Panc1 (cell line): Measurements from ENCODE around the gene ALPL. TPM values are rescaled to one million over a fixed set of nuclear protein-coding genes. Genes with fewer than 3 reads are reported as not detected.

Source experiments
- ATAC-seq: fragments of 200-7000 bp; cut with Tn5 transposase; 2 replicates; pipeline ENCODE4 v1.9.1; 2020; ENCODE audit warnings: mild to moderate bottlenecking, moderate library complexity
- BruUV-seq: library from RNA; stranded (reverse); fragments of 400-500 nt; replicated peaks from 2 replicates; lab custom pipeline; 2021; lab: Mats Ljungman, UMichigan
- CTCF ChIA-PET: fragments of 300-600 bp; sonication (Branson Sonifier 250); formaldehyde crosslinking; loops from one replicate; lab custom pipeline; 2022; ENCODE audit warnings: antibody characterized with exemption; lab: Charles Lee
- POLR2A ChIA-PET: fragments of 300-600 bp; sonication (Branson Sonifier 250); formaldehyde crosslinking; loops from one replicate; lab custom pipeline; 2022; ENCODE audit warnings: antibody characterized with exemption; lab: Charles Lee
- DNase-seq: peaks from one replicate; pipeline ENCODE4 v3.0.0-alpha.2; 2010; ENCODE audit warnings: low read depth, low spot score
- H3K27ac ChIP-seq: 2 replicates; pipeline ENCODE4 v1.5.1; 2011; ENCODE audit warnings: mild to moderate bottlenecking, low read length, inconsistent platforms
- H3K27me3 ChIP-seq: fragments of 200-500 bp; sonication (Bioruptor generic); 2 replicates; pipeline ENCODE4 v1.6.0; 2014; ENCODE audit warnings: low read length, inconsistent platforms; ENCODE audit not compliant: control insufficient read depth, insufficient read depth
- H3K36me3 ChIP-seq: fragments of 200-500 bp; sonication (Bioruptor generic); 2 replicates; pipeline ENCODE4 v1.5.1; 2014; ENCODE audit warnings: inconsistent platforms, mild to moderate bottlenecking, low read length, moderate library complexity; ENCODE audit not compliant: control insufficient read depth, insufficient read depth
- H3K4me1 ChIP-seq: 2 replicates; pipeline ENCODE4 v1.5.1; 2011; ENCODE audit warnings: inconsistent platforms, mild to moderate bottlenecking, low read length, moderate library complexity; ENCODE audit not compliant: control insufficient read depth, insufficient read depth
- H3K4me3 ChIP-seq, 2 experiments: 2 replicates each; pipeline ENCODE4 v1.5.1; 2011 to 2012; ENCODE audit warnings: low read depth in 2 of 2, low read length in 2 of 2, mild to moderate bottlenecking in 2 of 2, inconsistent platforms in 1 of 2, moderate library complexity in 1 of 2
- H3K9me3 ChIP-seq: fragments of 200-500 bp; sonication (Bioruptor generic); 2 replicates; pipeline ENCODE4 v1.5.1; 2014; ENCODE audit warnings: low read depth, mild to moderate bottlenecking, inconsistent platforms, low read length, moderate library complexity; ENCODE audit not compliant: control insufficient read depth, insufficient read depth
- CTCF ChIP-seq: fragments of 450-650 bp; IDR thresholded peaks from 2 replicates; pipeline ENCODE4 v1.5.1; 2017; ENCODE audit warnings: mild to moderate bottlenecking
- POLR2AphosphoS5 ChIP-seq: IDR thresholded peaks from 2 replicates; pipeline ENCODE4 v1.6.1; 2012; ENCODE audit warnings: mild to moderate bottlenecking, low read depth, low read length, moderate library complexity
- REST ChIP-seq, 2 experiments: IDR thresholded peaks; 2 replicates each; pipeline ENCODE4 v1.6.1; 2011 to 2012; ENCODE audit warnings: low read depth in 2 of 2, control low read depth in 1 of 2, low read length in 1 of 2, mild to moderate bottlenecking in 1 of 2, moderate library complexity in 1 of 2; ENCODE audit not compliant: insufficient read depth in 1 of 2
- SIN3A ChIP-seq: IDR thresholded peaks from 2 replicates; pipeline ENCODE4 v1.6.1; 2012; ENCODE audit warnings: low read depth, mild to moderate bottlenecking, low read length, moderate library complexity, borderline replicate concordance; ENCODE audit not compliant: insufficient read depth
- TCF7L2 ChIP-seq: IDR thresholded peaks from 2 replicates; pipeline ENCODE4 v1.6.1; 2011; ENCODE audit warnings: mild to moderate bottlenecking, low read depth, low read length, inconsistent platforms
- in situ Hi-C: cut with HindIII; loops from 2 replicates; pipeline ENCODE4 v1.10.0; 2016; ENCODE audit warnings: low sequenced_read_pairs, low pct_unique_long_range_greater_than_20kb
- intact Hi-C: fragments of 100-400 bp; cut with micrococcal nuclease; formaldehyde crosslinking; loops from one replicate; pipeline ENCODE4 v1.10.0; 2022; ENCODE audit not compliant: unreplicated experiment
- total RNA-seq: library from RNA; stranded (reverse); gene quantifications from one replicate; pipeline ENCODE4 v1.2.1, GENCODE V29; 2021; ENCODE audit not compliant: unreplicated experiment

The ALPL gene
- total RNA-seq, 1 experiment from 2014 or later: 0.82 TPM

- Histone ChIP-seq H3K27ac (no peak overlapping the region), H3K4me1 (no peaks in the 10 kb centered on the region), H3K4me3 (no peak overlapping the region), H3K36me3 (no peaks in the 10 kb centered on the region), H3K9me3 (no peaks in the 10 kb centered on the region), H3K27me3 (no peaks in the 10 kb centered on the region)
- ChIA-PET CTCF (no interaction called here), POLR2A (no interaction called here)
- intact Hi-C loops (loop anchor here (10.0 kb wide), 1 partner anchor 56 kb away; no protein-coding TSS in a partner anchor), in situ Hi-C loops (no loop called here)
- DNase-seq: no peak
- ATAC-seq: no peak
- no TSS peak for BruUV-seq
- TF ChIP-seq CTCF (no peak), REST (IDR thresholded peaks at IDR 0.05; ENCODE audit: insufficient read depth in 1 of 2, low read depth in 2 of 2, low read length in 1 of 2) (no peak), TCF7L2 (no peak), SIN3A (no peak), POLR2AphosphoS5 (no peak)
Observed at GRCh38 chr1:21598417-21598816, 89.2 kb downstream of the ALPL start.

GRCh38 chr1:21598904-21599303 lies 89.7 kb downstream of the ALPL start:
- Histone ChIP-seq H3K27ac (no peak overlapping the region), H3K4me3 (no peak overlapping the region), H3K9me3 (no peaks in the 10 kb centered on the region), H3K36me3 (no peaks in the 10 kb centered on the region), H3K27me3 (no peaks in the 10 kb centered on the region), H3K4me1 (no peaks in the 10 kb centered on the region)
- no TSS peak for BruUV-seq
- in situ Hi-C loops: no loop called here
- intact Hi-C loops: loop anchor here (10.0 kb wide), 1 partner anchor 56 kb away; no protein-coding TSS in a partner anchor
- DNase-seq (no peak), ATAC-seq (no peak)
- POLR2A ChIA-PET: no interaction called here
- CTCF ChIA-PET: no interaction called here
- TF ChIP-seq SIN3A: no peak
- no peak for TF ChIP-seq CTCF
